SKM-1 (cell line): ENCODE data around the gene UNC13A.
"Not testable (repeated sequence)": the region's sequence is repeated elsewhere in the genome, so short reads cannot be mapped to it uniquely, and the experiment has no call there.

Source experiments
- DNase-seq: peaks from one replicate; lab custom pipeline; 2025; ENCODE audit not compliant: unreplicated experiment; lab: John Stamatoyannopoulos, UW

UNC13A gene

GRCh38 chr19:17605761-17606589 is 82.2 kb downstream of the UNC13A start:
- peak; percentile 75 for DNase-seq

GRCh38 chr19:17605117-17605516 is 83.0 kb downstream of the UNC13A start:
- no peak for DNase-seq

GRCh38 chr19:17604372-17605025 is 83.7 kb downstream of the UNC13A start:
- no peak for DNase-seq

- no peak for DNase-seq
Measured at GRCh38 chr19:17602872-17603510, 85.2 kb downstream of the UNC13A start.

- DNase-seq = no peak
Measured at GRCh38 chr19:17602217-17602616, 85.9 kb downstream of the UNC13A start.

GRCh38 chr19:17601683-17602082 is 86.5 kb downstream of the UNC13A start:
- no peak for DNase-seq

- no peak for DNase-seq
Measured at GRCh38 chr19:17599780-17600179, 88.4 kb downstream of the UNC13A start.

GRCh38 chr19:17598953-17599352 is 89.2 kb downstream of the UNC13A start:
- DNase-seq = no peak

- not testable (repeated sequence) for DNase-seq
Measured at GRCh38 chr19:17598063-17598462, 90.1 kb downstream of the UNC13A start.

- DNase-seq = not testable (repeated sequence)
Measured at GRCh38 chr19:17594296-17594695, 93.9 kb downstream of the UNC13A start.

- DNase-seq = no peak
Measured at GRCh38 chr19:17590866-17591265, 97.3 kb downstream of the UNC13A start.

- not testable (repeated sequence) for DNase-seq
Measured at GRCh38 chr19:17585395-17585794, 102.8 kb downstream of the UNC13A start.

GRCh38 chr19:17584132-17584531 is 104.0 kb downstream of the UNC13A start:
- DNase-seq = no peak

GRCh38 chr19:17582613-17583012 is 105.5 kb downstream of the UNC13A start:
- no peak for DNase-seq

GRCh38 chr19:17581211-17581874 is 106.8 kb downstream of the UNC13A start:
- no peak for DNase-seq

GRCh38 chr19:17580470-17581144 is 107.5 kb downstream of the UNC13A start:
- no peak for DNase-seq

- DNase-seq = peak; percentile 17
Measured at GRCh38 chr19:17579661-17580244, 108.4 kb downstream of the UNC13A start.

- DNase-seq = no peak
Measured at GRCh38 chr19:17577457-17578097, 110.6 kb downstream of the UNC13A start.

- no peak for DNase-seq
Measured at GRCh38 chr19:17576758-17577456, 111.2 kb downstream of the UNC13A start.
